Activated gamma-delta T cell treated with Interleukin-2 at 50 U/mL for 16 hours (primary cell): ENCODE data around the gene FAM219A.
A peak's percentile ranks its signal among the peaks of the same experiment; 100 is the strongest.

Source experiments
- DNase-seq: peaks from one replicate; pipeline ENCODE4 v3.0.0-alpha.2; 2020

The FAM219A gene, protein sequence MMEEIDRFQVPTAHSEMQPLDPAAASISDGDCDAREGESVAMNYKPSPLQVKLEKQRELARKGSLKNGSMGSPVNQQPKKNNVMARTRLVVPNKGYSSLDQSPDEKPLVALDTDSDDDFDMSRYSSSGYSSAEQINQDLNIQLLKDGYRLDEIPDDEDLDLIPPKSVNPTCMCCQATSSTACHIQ

GRCh38 chr9:34458013-34458958 is at the start of gene FAM219A, which contains the start of gene DNAI1:
FAM219A (minus strand) TSS chr9:34458570; CDS start chr9:34458263, 307 bp downstream.
DNAI1 (plus strand) TSS chr9:34458805; CDS start chr9:34459006, 201 bp downstream.
- DNase-seq, result peak; percentile 99

- no peak for DNase-seq
These were observed 49.6 kb upstream of the FAM219A start for GRCh38 chr9:34507966-34508365.

DNA sequence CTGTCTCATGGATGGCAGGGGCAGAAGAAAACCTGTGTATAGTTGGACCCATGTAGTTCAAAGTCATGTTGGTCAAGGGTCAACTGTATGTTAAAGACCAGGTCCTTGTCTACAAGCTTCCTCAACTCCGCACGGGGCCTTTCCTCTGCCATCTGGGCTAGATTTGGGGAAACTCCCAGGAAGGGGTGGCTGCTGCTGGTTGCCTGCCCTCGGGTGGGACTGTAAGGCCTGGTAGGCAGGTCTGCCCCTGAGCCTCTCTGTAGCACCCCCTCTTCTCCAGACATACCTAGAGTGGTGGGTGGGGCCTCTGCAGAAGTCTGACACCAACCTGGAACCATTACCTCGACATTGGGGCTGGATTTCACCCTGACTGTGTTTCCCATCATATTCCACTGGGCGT is 49.2 kb upstream of the FAM219A start:
- DNase-seq, result no peak

DNA sequence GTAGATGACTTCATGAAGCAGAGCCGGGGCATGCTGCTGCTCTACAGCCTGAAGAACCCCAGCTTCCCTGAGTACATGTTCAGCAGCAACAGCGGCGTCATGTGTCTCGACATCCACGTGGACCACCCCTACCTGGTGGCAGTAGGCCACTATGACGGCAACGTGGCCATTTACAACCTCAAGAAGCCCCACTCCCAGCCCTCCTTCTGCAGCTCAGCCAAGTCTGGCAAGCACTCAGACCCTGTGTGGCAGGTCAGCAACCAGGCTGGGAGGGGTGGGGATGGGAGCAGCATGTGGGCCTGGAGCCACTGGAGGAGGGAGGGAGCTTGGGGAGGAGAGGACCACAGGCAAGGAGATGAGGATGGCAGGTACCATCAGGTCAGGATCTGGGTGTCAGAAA is 48.3 kb upstream of the FAM219A start:
- no peak for DNase-seq

GRCh38 chr9:34505370-34506120 is 47.2 kb upstream of the FAM219A start:
- no peak for DNase-seq

- DNase-seq, result no peak
These were observed 45.0 kb upstream of the FAM219A start for GRCh38 chr9:34503406-34503805.

DNA sequence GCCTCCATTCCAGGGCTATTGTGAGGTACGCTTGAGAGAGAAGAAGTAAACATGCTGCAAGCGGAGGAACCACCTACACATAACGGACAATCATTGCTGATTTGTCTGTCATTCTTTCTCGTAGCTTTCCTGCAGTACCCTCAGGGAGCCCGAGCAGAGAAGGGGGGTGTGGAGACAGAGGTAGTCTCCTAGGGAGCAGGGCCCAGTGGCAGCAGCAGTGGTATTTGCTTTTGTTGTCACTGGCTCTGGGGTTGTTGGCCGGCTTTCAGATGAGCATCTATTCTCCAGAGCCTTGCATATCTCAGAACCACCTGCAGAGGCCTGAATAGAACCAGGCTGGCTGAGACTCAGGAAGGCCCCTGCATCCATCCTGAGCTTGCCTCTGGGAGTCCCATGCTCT is 44.5 kb upstream of the FAM219A start:
- no peak for DNase-seq

- DNase-seq, result no peak
These were observed 44.1 kb upstream of the FAM219A start for GRCh38 chr9:34502471-34502870.

DNA sequence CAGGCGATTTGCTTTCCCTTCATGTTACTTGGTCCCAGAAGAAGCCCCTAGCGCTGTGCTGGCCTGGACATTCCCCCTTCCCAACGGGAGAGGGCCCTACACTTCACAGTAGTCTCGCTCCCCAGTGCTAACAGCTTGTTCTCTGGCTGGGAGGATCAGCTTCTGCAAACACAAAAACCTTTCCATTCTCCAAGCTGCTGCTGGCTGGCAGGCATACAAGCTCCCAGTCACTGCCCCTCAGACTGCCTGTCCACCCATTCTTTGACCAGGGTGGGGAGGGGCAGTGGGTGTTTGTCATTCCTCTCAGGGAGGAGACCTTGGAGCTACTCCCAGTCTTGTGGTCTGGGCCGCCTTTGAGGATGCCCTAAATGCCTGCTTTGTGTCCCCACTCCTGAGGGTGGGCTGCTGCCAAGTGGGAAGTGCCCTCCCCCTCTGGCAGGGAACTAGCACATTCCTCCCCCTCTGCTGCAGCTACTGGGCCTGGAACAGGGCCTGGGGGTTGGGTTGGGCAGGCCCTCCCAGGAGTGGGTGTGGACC is 43.6 kb upstream of the FAM219A start:
- no peak for DNase-seq

DNA sequence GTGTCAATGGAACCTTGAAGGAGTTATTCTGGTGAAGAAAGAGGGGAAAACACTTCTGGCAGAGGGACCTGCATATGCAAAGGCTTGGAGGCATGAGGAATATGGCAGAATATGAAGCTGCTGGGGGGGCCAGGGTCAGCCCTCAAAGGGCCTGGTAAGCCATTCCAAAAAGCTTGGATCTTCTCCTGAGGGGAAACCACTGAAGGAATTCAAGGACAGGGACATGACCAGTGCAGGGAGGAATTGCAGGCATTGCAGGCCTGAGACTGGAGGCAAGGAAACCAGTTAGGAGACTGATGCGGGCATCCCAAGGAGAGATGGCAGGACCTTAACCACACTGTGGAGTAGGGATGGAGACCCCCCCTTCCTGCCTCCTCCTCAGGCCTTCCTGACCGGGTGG is 43.0 kb upstream of the FAM219A start:
- DNase-seq, result no peak

DNA sequence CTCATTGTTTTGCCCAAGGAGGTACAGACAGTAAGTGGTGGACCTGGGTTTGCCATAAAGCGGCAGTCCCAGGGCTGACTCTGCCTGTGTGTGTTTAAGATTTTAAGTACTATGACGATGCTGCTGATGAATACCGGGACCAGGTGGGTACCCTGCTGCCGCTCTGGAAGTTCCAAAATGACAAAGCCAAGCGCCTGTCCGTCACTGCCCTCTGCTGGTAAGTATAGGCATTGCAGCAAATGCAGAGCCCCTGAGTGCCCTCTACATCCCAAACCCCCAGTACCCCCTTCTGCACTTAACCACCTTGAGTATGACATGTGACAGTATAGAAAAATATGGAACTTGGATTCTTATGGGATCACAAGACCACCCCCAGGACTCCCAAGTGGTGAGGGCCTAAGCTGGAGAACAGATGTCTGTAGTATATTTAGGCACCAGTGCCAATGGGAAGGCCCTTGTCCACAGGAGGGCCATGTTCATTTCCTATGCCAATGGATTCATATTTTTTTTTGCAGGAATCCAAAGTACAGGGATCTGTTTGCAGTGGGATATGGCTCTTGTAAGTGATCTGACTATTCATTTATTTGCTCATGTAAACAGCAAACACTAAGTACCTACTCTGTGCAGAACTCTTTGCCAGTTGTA is 42.4 kb upstream of the FAM219A start:
- DNase-seq, result peak; percentile 77

GRCh38 chr9:34499076-34499475 is 40.7 kb upstream of the FAM219A start:
- DNase-seq, result no peak

GRCh38 chr9:34498553-34498952 is 40.2 kb upstream of the FAM219A start:
- no peak for DNase-seq

DNA sequence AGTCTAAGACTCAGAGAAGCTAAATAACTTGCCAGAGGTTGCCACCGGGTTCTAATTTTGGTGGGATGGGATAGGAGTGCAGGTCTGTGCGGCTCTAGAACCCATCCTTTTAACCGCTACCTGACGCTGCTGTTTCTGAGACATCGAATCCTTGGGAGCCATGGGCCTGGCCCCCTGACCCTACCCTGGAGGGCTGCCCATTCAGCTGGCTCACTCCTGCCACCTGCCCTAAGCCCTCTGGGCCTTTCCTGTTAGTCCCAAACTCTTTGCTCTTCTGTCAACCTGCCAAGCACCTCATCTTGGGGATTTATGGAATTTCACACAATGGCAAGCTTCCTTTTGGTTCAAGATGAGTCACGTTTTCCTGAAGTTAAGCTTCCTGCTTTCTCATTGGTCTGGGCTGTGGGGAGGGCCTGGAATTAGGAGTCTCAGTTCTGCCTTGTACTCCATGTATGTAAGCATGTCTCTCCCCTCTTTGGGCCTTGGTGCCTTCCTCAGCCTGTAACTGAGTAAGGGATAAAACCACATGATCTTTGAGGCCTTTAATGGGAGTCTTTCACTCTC is 37.9 kb upstream of the FAM219A start:
- no peak for DNase-seq

DNA sequence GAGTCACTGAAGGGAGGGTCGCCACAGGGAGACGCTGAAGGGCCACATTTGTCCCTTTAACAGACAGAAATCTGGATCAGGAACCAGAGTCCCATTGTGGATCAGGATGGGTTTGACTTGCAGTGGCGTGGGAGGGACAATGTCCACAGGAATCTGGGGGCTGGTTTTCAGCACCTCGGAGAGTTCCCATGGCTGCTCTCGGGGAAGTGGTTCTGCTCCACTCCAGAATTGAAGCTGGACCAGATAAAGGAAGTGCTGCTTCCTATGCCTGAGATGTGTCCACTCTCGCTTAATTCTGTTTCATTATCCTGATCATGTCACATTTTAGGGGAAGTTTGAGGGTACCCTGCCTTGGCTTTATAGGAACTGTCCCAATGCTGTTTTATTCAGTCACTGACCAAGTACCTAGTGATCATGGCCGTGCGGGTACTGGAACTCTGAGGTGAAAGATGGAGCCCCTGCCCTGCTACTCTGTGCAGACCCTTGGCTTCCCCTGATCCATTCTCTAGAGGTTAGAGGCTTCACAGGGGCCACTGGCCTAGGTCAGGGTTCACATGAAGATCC is 35.7 kb upstream of the FAM219A start:
- DNase-seq, result peak; percentile 13

DNA sequence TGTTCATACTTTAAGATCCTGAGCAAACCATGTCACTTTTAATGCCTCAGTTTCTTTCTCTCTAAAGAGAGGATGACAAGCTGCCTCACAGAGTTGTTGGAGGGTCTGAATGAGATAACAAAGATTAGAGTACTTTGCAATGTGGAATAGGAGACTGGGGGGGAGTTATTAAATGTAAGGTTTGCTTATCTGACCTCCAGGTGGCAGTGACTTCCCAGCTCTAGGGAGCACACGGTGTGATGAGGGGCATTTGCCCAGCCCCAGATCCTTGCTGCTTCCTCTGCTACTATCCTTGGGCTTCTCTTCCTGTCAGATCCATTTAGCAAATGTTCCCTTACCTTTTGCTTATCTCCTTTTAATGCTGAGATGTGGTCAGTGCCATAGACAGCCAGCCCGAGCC is 33.7 kb upstream of the FAM219A start:
- no peak for DNase-seq

DNA sequence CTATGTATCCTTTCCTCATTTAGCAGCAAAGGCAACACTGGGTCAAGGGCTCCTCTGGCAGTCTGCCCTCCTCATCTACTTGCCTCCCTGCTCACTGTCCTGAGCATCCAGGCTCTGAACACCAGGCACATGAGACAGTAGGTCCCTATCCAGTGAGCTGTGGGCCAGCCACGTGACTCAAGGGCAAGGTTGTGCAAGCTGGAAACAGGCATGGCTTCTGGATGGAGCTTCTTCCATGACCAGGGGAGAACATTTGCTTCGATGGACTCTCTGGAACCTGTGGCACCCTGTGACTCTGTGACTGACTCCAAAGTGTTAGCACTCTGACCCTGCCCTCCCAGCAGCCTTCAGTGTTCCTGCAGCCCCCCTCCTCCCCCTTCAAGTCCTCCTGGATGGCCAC is 33.2 kb upstream of the FAM219A start:
- DNase-seq, result no peak

DNA sequence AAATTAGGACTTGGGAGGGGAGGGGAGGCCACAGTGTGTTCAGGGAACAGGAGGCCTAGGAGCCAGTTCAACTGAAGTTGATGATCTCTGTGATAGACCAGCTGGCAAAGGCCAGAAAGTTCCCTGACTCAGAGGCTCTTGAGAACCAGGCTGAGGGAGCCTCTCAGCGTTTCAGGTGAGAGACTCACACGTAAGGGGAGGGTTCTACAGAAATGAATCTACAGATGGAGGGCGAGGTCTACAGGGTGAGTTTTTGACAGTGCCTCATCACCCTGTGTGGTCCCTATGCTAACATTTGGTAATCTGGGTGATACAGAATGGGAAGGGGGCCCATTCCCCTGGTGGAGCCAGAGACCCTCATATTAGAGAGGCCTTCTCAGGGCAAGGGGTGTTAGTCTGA is 32.4 kb upstream of the FAM219A start:
- no peak for DNase-seq

GRCh38 chr9:34490360-34490759 is 32.0 kb upstream of the FAM219A start:
- DNase-seq, result no peak

DNA sequence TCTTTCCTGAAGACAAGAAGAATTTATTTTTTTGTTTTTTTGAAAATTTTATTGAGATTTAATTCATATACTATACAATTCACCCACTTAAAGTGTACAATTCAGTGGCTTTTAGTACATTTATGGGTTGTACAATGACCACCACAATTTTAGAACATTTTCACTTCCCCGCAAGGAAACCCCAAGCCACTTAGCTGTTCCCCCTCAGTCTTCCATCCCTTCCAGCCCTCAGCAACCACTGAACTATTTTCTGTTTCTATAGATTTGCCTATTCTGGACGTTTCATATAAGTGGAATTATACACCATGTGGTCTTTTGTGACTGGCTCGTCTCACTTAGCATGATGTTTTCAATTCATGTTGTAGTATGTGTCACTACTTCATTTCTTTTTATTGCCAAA is 28.2 kb upstream of the FAM219A start:
- DNase-seq, result no peak

DNA sequence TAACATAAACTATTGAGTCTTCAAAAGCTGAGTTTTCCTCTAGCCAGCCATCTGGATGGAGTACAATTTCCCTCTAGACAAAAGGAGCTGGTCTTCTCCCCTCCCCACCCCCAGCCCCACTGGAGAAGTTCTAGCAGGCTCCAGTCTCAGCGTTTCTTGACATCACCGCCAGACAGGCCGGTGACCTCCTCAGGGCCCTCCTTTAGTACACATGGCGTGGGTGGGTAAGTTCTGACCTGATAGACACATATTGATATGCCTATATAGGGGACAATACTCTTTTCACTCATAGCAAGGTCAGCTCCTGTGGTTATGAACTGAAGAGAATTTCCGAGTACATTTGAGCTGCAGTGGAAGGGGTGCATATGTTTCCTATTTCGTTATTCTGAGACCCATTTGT is 27.5 kb upstream of the FAM219A start:
- DNase-seq, result no peak

DNA sequence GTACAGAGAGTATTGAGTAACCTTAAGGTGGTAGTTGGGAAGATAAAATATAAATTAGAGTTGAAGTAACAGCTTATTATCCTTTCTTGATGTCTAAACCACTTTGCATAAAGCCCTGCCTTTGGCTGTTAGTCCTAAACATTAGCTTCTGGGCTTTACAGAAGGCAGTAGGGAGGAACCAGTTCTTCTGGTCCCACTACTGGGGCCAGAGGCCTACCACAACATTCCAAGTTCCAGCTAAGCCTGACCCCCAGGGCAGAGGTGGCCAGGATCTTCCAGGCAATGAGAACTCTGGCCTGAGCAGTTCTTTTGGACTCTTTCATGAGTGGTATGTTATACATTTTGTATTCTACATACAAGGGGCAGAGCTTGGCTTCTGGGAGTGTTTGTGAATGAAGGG is 26.3 kb upstream of the FAM219A start:
- DNase-seq, result no peak
